Lung (tissue), 12 donors: Measurements from ENCODE around the gene DCLRE1C. TPM values are rescaled to one million over a fixed set of nuclear protein-coding genes. Genes with fewer than 3 reads are reported as not detected.

Experiments
- ATAC-seq: fragments of 200-7000 bp; cut with Tn5 transposase; one replicate; pipeline ENCODE4 v1.9.1; 2020; ENCODE audit warnings: moderate number of reproducible peaks; ENCODE audit not compliant: insufficient read depth, low FRiP score
- DNase-seq, 3 donors: peaks; one replicate each; pipeline ENCODE4 v3.0.0-alpha.2; 2013 to 2017
- H3K27ac ChIP-seq, 2 donors: one replicate each; pipeline ENCODE4 v1.5.1; 2013; ENCODE audit warnings: mild to moderate bottlenecking in 2 of 2, moderate library complexity in 2 of 2, control low read depth in 1 of 2, inconsistent platforms in 1 of 2, low read depth in 1 of 2, low read length in 1 of 2
- H3K27me3 ChIP-seq, 3 donors: one replicate each; pipeline ENCODE4 v1.5.1; 2013; ENCODE audit warnings: low read length in 2 of 3; ENCODE audit not compliant: control insufficient read depth in 3 of 3, insufficient read depth in 3 of 3
- H3K36me3 ChIP-seq, 4 donors: one replicate each; pipeline ENCODE4 v1.5.1; 2013; ENCODE audit warnings: low read length in 4 of 4, mild to moderate bottlenecking in 1 of 4, moderate library complexity in 1 of 4; ENCODE audit not compliant: control insufficient read depth in 4 of 4, insufficient read depth in 4 of 4
- H3K4me1 ChIP-seq, 5 donors: one replicate each; pipeline ENCODE4 v1.5.1; 2013; ENCODE audit warnings: low read length in 5 of 5, mild to moderate bottlenecking in 2 of 5, moderate library complexity in 1 of 5; ENCODE audit not compliant: control insufficient read depth in 5 of 5, insufficient read depth in 5 of 5
- H3K4me3 ChIP-seq: one replicate; pipeline ENCODE4 v1.5.1; 2013; ENCODE audit warnings: mild to moderate bottlenecking, control low read depth, moderate library complexity
- H3K9ac ChIP-seq, 2 donors: one replicate each; pipeline ENCODE4 v1.5.1; 2013; ENCODE audit warnings: low read length in 2 of 2, control low read depth in 1 of 2; ENCODE audit not compliant: insufficient read depth in 1 of 2
- H3K9me3 ChIP-seq, 4 donors: one replicate each; pipeline ENCODE4 v1.5.1; 2013; ENCODE audit warnings: low read length in 3 of 4, mild to moderate bottlenecking in 1 of 4, moderate library complexity in 1 of 4; ENCODE audit not compliant: control insufficient read depth in 4 of 4, insufficient read depth in 3 of 4
- CTCF ChIP-seq: IDR thresholded peaks from 2 replicates; pipeline ENCODE4 v1.5.1; 2012; ENCODE audit warnings: mild to moderate bottlenecking; ENCODE audit errors: control extremely low read depth, extremely low read depth
- WGBS, 2 donors: extraction: QIAGEN DNeasy Blood & Tissue Kit; methylation state at CpG; one replicate each; pipeline ENCODE4 v1.1.7; 2013; 5-methylcytosine and 5-hydroxymethylcytosine counted together
- polyA plus RNA-seq, 2 donors: library from polyadenylated mRNA; stranded (reverse); fragments of 200-250 nt; gene quantifications; one replicate each; pipeline ENCODE4 v1.2.1, GENCODE V29; 2013
- total RNA-seq, 2 donors: library from RNA; depleted of rRNA in 1 of 2; stranded (reverse); fragments of >200 nt in 1 of 2; gene quantifications; one replicate each; pipeline ENCODE4 v1.2.1, GENCODE V29; 2014 to 2021
- donor health status: control.
- donor health status: control.
- donor health status: Bipolar disorder and iron deficiency.
- donor health status: healthy.
- donor health status: DM: yes; HTN: yes; CAD: no.

The DCLRE1C gene
- total and polyA plus RNA-seq, 4 donors, result 3.0 to 14.9 (median 7.7) TPM

- no peak overlapping the region for H3K27ac ChIP-seq
- no peak for DNase-seq
These were observed 93.1 kb downstream of the DCLRE1C start for GRCh38 chr10:14860791-14861190.

GRCh38 chr10:14859775-14860174, 94.1 kb downstream of the DCLRE1C start:
- no peak for ATAC-seq
- Histone ChIP-seq H3K27ac (no peak overlapping the region), H3K27me3 (no peaks in the 10 kb centered on the region), H3K4me3 (no peak overlapping the region), H3K9ac (no peak overlapping the region), H3K4me1 (no peaks in the 10 kb centered on the region), H3K36me3 (peaks cover 4 to 16% (median 6%) of the 10 kb centered on the region in 4 donors), H3K9me3 (no peaks in the 10 kb centered on the region)
- TF ChIP-seq CTCF, result no peak
- DNase-seq, result peak in 1 of 3 donors; percentile 17

More at GRCh38 chr10:14860791-14861190, 93.1 kb downstream of the DCLRE1C start:
- Histone ChIP-seq H3K36me3 (peaks cover 4 to 15% (median 6%) of the 10 kb centered on the region in 4 donors), H3K4me3 (no peak overlapping the region), H3K27me3 (no peaks in the 10 kb centered on the region), H3K9me3 (no peaks in the 10 kb centered on the region), H3K9ac (no peak overlapping the region), H3K4me1 (no peaks in the 10 kb centered on the region)
- WGBS, 2 donors, result 74 to 94% methylated on average over 1 of the region's 1 CpG
- TF ChIP-seq CTCF, result no peak
- no peak for ATAC-seq

DNA sequence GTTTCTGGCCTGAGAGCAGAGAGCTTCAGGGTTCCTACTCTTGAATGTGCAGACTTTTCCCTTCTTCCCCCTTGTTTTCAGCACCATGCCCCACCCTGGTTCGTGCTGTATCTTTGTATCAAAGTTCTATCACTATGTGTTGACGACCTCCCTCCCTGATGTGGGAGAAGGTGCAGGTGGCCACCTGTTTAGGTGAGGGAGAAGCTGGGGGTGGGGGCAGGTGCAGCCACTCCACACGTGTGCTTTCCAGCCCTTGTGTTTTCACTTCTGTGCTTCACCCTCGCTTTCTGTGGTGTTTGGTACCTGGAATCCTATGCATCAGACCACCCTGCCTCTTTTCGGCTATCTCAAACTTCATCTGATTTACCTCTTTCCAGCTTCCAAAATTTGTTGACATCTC, 94.9 kb downstream of the DCLRE1C start:
- peaks cover 4 to 23% (median 9%) of the 10 kb centered on the region in 4 donors for H3K36me3 ChIP-seq
- H3K27me3 ChIP-seq, result no peaks in the 10 kb centered on the region
- no peaks in the 10 kb centered on the region for H3K9me3 ChIP-seq
- no peaks in the 10 kb centered on the region for H3K4me1 ChIP-seq
- H3K9ac ChIP-seq, result no peak overlapping the region
- no peak for DNase-seq
- no peak for TF ChIP-seq CTCF
- no peak for ATAC-seq
- no peak overlapping the region for H3K4me3 ChIP-seq
- no peak overlapping the region for H3K27ac ChIP-seq
- 87 to 90% methylated on average over 5 of the region's 5 CpGs for WGBS, 2 donors

DNA sequence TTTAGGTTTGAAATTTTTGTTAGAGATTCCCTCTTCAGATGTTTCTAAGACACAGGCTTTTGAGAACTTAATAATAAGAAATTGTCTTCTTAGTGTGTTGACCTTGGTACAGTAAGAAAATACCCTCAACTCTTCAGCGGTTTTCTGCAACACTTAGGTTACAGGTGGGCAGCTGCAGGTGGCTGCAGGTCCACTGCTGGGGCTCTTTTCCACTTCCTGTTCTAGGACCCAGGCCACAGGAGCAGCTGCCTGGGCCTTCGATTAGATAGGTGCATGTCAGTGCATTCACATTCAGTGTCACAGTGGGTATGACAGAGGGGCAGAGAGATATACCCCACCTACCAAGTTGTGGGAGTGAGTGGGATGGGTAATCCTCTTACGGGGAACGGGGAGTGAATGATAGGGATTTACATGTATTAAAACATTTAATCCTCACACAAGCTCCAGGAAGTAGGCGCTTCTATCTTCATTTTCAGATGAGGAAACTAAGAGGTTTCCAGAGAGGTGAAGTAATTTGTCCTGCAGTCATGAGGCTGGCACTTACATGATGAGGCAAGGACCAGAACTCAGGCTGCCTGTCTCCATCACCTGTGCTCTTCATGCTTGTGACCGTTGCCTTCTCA, 95.4 kb downstream of the DCLRE1C start:
- ATAC-seq (no peak), DNase-seq (no peak)
- Histone ChIP-seq H3K9me3 (no peaks in the 10 kb centered on the region), H3K4me3 (no peak overlapping the region), H3K9ac (no peak overlapping the region), H3K4me1 (no peaks in the 10 kb centered on the region), H3K27me3 (no peaks in the 10 kb centered on the region), H3K27ac (no peak overlapping the region), H3K36me3 (peaks cover 3 to 20% (median 8%) of the 10 kb centered on the region in 4 donors)
- no peak for TF ChIP-seq CTCF
- whole genome bisulfite sequencing, 2 donors, result 79 to 90% methylated on average over 6 of the region's 6 CpGs
